GM10266 (cell line): ENCODE measurements around the gene MAPK10.

Experiments used
- DNase-seq: peaks from one replicate; pipeline ENCODE4 v3.0.0; 2012; ENCODE audit errors: extremely low spot score
- TF ChIP-seq, protein P1 (sequence below): IDR thresholded peaks from 2 replicates; pipeline ENCODE4 v1.5.1; 2012; ENCODE audit warnings: mild to moderate bottlenecking, low read depth; ENCODE audit not compliant: control insufficient read depth, insufficient read depth; ENCODE audit errors: missing control alignments

MAPK10 gene

GRCh38 chr4:86152454-86152853 lies 207.4 kb downstream of the MAPK10 start:
- TF ChIP-seq, protein P1, sequence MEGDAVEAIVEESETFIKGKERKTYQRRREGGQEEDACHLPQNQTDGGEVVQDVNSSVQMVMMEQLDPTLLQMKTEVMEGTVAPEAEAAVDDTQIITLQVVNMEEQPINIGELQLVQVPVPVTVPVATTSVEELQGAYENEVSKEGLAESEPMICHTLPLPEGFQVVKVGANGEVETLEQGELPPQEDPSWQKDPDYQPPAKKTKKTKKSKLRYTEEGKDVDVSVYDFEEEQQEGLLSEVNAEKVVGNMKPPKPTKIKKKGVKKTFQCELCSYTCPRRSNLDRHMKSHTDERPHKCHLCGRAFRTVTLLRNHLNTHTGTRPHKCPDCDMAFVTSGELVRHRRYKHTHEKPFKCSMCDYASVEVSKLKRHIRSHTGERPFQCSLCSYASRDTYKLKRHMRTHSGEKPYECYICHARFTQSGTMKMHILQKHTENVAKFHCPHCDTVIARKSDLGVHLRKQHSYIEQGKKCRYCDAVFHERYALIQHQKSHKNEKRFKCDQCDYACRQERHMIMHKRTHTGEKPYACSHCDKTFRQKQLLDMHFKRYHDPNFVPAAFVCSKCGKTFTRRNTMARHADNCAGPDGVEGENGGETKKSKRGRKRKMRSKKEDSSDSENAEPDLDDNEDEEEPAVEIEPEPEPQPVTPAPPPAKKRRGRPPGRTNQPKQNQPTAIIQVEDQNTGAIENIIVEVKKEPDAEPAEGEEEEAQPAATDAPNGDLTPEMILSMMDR = no peak
- no peak for DNase-seq

DNA sequence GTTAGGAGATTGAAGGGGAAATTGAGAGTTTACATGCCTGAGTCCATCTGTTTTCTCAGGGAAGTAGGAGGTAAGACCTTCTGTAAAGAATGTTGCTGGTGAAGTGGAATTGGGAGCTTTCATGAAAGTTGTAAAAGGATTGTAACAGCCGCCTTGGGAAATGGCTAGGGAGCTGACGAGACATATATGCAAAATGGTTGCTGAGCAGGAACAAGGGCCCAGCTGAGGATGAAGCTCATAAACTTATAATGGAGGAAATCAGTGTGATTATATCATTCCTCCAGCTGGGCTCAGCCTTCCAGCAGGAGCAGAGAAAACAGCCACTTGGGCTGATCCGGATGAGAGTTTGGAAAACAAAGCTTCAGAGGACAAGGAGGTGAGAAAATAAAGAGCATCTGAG lies 208.7 kb downstream of the MAPK10 start:
- TF ChIP-seq, protein P1 = no peak
- DNase-seq = no peak

- TF ChIP-seq, protein P1 = no peak
- DNase-seq = no peak
Observed at GRCh38 chr4:86141161-86141560, 218.7 kb downstream of the MAPK10 start.

DNA sequence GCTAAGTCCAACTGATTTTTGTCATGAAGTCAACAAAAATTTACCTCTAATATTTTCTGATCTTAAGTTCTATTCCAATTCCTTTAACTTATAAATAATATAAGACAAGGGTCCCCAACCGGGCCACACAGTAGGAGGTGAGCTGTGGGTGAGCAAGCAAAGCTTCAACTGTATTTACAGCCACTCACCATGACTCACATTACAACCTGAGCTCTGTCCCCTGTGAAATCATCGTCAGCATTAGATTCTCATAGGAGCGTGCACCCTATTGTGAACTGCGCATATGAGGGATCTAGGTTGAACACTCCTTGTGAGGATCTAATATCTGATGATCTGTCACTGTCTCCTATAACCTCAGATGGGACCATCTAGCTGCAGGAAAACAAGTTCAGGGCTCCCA lies 227.4 kb downstream of the MAPK10 start:
- TF ChIP-seq, protein P1 = no peak
- DNase-seq = no peak

DNA sequence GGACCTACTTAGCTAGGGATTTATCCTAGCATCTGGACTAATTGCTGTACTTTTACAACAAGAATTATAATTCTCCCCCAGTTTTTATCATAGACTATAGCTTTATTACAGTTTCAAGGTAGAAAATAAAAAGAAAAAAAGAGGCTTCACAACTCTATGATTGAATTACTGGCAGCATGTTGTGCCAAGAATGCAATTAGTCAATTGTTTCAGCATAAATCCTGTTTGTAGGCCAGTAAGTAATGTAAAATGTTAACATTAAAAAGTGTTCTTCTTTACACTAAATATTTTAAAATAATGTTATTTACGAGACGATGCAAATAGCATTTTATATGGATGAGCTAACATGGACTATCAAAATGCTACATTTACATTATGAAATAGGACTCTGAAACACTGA lies 228.4 kb downstream of the MAPK10 start:
- TF ChIP-seq, protein P1 = no peak
- no peak for DNase-seq

DNA sequence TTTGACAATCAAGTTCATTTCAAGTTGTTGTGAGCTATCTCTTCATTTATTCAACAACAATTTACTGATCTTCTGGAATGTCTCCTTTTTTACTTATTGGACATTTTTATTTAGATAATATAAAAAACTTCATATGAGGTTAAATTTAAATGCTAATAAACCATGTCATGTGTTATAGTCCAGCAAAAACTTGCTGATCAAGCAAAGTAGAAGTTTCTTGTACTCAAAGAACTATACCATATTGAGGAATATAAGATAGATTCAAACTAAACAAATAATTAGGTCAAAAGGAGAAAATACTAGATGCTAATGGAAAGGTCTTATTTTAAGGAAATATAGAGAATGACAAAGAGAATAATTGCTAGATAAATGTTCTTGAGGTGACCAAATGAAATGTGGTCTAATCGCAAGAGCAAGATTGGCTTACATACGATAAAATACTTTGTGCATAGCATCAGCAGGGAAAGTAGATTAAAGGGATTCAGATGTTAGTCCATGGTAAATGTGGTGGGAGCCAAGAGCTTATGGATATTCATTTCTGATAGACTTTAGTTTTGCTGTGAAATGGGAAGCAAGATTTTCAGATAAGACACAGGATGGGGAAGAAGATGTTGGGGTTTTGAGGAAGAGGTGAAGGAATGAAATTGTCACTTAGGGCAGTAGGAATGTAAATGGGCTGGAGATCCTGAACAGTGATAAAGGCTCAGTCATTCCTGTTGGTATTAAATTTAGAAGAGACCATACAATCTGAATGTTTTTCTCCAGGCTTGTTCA lies 229.5 kb downstream of the MAPK10 start:
- TF ChIP-seq, protein P1 = no peak
- no peak for DNase-seq

GRCh38 chr4:86129546-86129945 lies 230.3 kb downstream of the MAPK10 start:
- DNase-seq = no peak
- TF ChIP-seq, protein P1 = no peak
